HCT116 (cell line): ENCODE data around the gene SLC16A7. TPM values are rescaled to one million over a fixed set of nuclear protein-coding genes. Genes with fewer than 3 reads are reported as not detected.

ENCODE experiments used
- ATAC-seq: fragments of 200-7000 bp; cut with Tn5 transposase; 2 replicates; pipeline ENCODE4 v1.9.1; 2020; ENCODE audit warnings: mild to moderate bottlenecking, moderate library complexity
- BruUV-seq: library from RNA; stranded (reverse); fragments of 400-500 nt; replicated peaks from 2 replicates; lab custom pipeline; 2021; lab: Mats Ljungman, UMichigan
- CTCF ChIA-PET: fragments of 300-600 bp; sonication (Branson Sonifier 250); formaldehyde crosslinking; loops from one replicate; lab custom pipeline; 2021; ENCODE audit warnings: antibody characterized with exemption; lab: Charles Lee
- POLR2A ChIA-PET: fragments of 300-600, 350-600 bp; sonication (Branson Sonifier 250); formaldehyde crosslinking; loops from one replicate; lab custom pipeline; 2021; ENCODE audit warnings: antibody characterized with exemption; lab: Charles Lee
- RAD21 ChIA-PET, 2 experiments: fragments of 300-600 bp; sonication (Branson Sonifier 250); formaldehyde crosslinking; loops; one replicate each; lab custom pipeline; 2023; ENCODE audit warnings: low total read pairs in 2 of 2; ENCODE audit not compliant: uncharacterized antibody in 2 of 2, unreplicated experiment in 2 of 2, low non-redundant PET in 1 of 2; lab: Charles Lee
- DNase-seq: peaks from one replicate; pipeline ENCODE4 v3.0.0-alpha.2; 2010; ENCODE audit warnings: low read depth, low spot score
- H2AFZ ChIP-seq: fragments of 200-600 bp; shearing (Covaris generic), sonication (generic); 2 replicates; pipeline ENCODE4 v1.6.1; 2017; ENCODE audit warnings: low read depth, mixed run types, mixed read lengths, antibody characterized with exemption, low read length; ENCODE audit not compliant: poor library complexity, severe bottlenecking
- H3K27ac ChIP-seq: 2 replicates; pipeline ENCODE4 v1.5.1; 2012; ENCODE audit warnings: low read depth, low read length
- H3K27me3 ChIP-seq: fragments of 200-600 bp; sonication (generic); 2 replicates; pipeline ENCODE4 v1.6.1; 2016; ENCODE audit warnings: mixed run types, low read length, mixed read lengths; ENCODE audit not compliant: insufficient read depth
- H3K36me3 ChIP-seq, 2 experiments: fragments of 200-500 bp in 1 of 2; fragments of 200-600 bp in 1 of 2; sonication (Bioruptor generic) in 1 of 2; sonication (generic) in 1 of 2; 2 replicates each; pipeline versions ENCODE4 v1.5.1 to v1.6.1; 2014 to 2016; ENCODE audit warnings: low read length in 2 of 2, inconsistent platforms in 1 of 2, mixed read lengths in 1 of 2, mixed run types in 1 of 2; ENCODE audit not compliant: insufficient read depth in 2 of 2, control insufficient read depth in 1 of 2
- H3K4me1 ChIP-seq, 2 experiments: fragments of 200-600 bp in 1 of 2; sonication (generic) in 1 of 2; 2 replicates each; pipeline versions ENCODE4 v1.5.1 to v1.6.1; 2012 to 2017; ENCODE audit warnings: low read length in 2 of 2, inconsistent platforms in 1 of 2, mild to moderate bottlenecking in 1 of 2, mixed read lengths in 1 of 2, mixed run types in 1 of 2, moderate library complexity in 1 of 2; ENCODE audit not compliant: insufficient read depth in 2 of 2, control insufficient read depth in 1 of 2
- H3K4me2 ChIP-seq: fragments of 200-600 bp; sonication (generic); 2 replicates; pipeline ENCODE4 v1.6.1; 2017; ENCODE audit warnings: mixed run types, low read length, mixed read lengths
- H3K4me3 ChIP-seq, 2 experiments: fragments of 200-600 bp in 1 of 2; sonication (generic) in 1 of 2; replicated peaks in 1 of 2; 2 replicates each; pipeline ENCODE4 v1.5.1; 2011 to 2016; ENCODE audit warnings: low read length in 2 of 2, control low read depth in 1 of 2, low read depth in 1 of 2, mild to moderate bottlenecking in 1 of 2, mixed read lengths in 1 of 2, mixed run types in 1 of 2
- H3K79me2 ChIP-seq: fragments of 200-600 bp; sonication (generic); 2 replicates; pipeline ENCODE4 v1.6.1; 2017; ENCODE audit warnings: mild to moderate bottlenecking, mixed run types, low read length, moderate library complexity, mixed read lengths; ENCODE audit not compliant: insufficient read depth
- H3K9ac ChIP-seq: fragments of 200-600 bp; sonication (generic); 2 replicates; pipeline ENCODE4 v1.6.1; 2016; ENCODE audit warnings: low read length, mixed read lengths
- H3K9me2 ChIP-seq: fragments of 200-600 bp; sonication (generic), shearing (Covaris generic); 2 replicates; pipeline ENCODE4 v1.6.1; 2017; ENCODE audit warnings: mixed run types, mild to moderate bottlenecking, moderate library complexity; ENCODE audit not compliant: insufficient read depth
- H3K9me3 ChIP-seq, 2 experiments: fragments of 200-500 bp in 1 of 2; fragments of 200-600 bp in 1 of 2; sonication (Bioruptor generic) in 1 of 2; sonication (generic) in 1 of 2; 2 replicates each; pipeline ENCODE4 v1.6.1; 2014 to 2017; ENCODE audit warnings: low read length in 2 of 2, mixed read lengths in 2 of 2, inconsistent platforms in 1 of 2, low read depth in 1 of 2, mild to moderate bottlenecking in 1 of 2, mixed run types in 1 of 2, moderate library complexity in 1 of 2; ENCODE audit not compliant: control insufficient read depth in 1 of 2, insufficient read depth in 1 of 2
- H4K20me1 ChIP-seq: fragments of 200-600 bp; sonication (generic), shearing (Covaris generic); 2 replicates; pipeline ENCODE4 v1.6.1; 2017; ENCODE audit warnings: mixed run types, mild to moderate bottlenecking, moderate library complexity; ENCODE audit not compliant: insufficient read depth
- CBX3 ChIP-seq: IDR thresholded peaks from 2 replicates; pipeline ENCODE4 v1.6.1; 2012; ENCODE audit warnings: low read depth
- CEBPB ChIP-seq: IDR thresholded peaks from 2 replicates; pipeline ENCODE4 v1.6.1; 2012; ENCODE audit warnings: low read depth
- ELF1 ChIP-seq: IDR thresholded peaks from 2 replicates; pipeline ENCODE4 v1.6.1; 2012; ENCODE audit warnings: low read depth, borderline replicate concordance
- EZH2phosphoT487 ChIP-seq: fragments of 200-600 bp; IDR thresholded peaks from 2 replicates; pipeline ENCODE4 v1.6.1; 2018; ENCODE audit warnings: antibody characterized with exemption, borderline replicate concordance
- FOSL1 ChIP-seq: IDR thresholded peaks from 2 replicates; pipeline ENCODE4 v1.6.1; 2012; ENCODE audit warnings: low read depth
- JUND ChIP-seq: IDR thresholded peaks from 2 replicates; pipeline ENCODE4 v1.6.1; 2012
- POLR2A ChIP-seq: IDR thresholded peaks from 2 replicates; pipeline ENCODE4 v1.7.0; 2011; ENCODE audit warnings: borderline replicate concordance; ENCODE audit not compliant: insufficient read depth, insufficient read length; ENCODE audit errors: extremely low read depth
- RAD21 ChIP-seq: IDR thresholded peaks from 2 replicates; pipeline ENCODE4 v1.6.1; 2012; ENCODE audit warnings: low read depth, mild to moderate bottlenecking
- SIN3A ChIP-seq: IDR thresholded peaks from 2 replicates; pipeline ENCODE4 v1.6.1; 2012; ENCODE audit warnings: low read depth
- SRF ChIP-seq: IDR thresholded peaks from 2 replicates; pipeline ENCODE4 v1.6.1; 2012; ENCODE audit warnings: low read depth
- TCF7L2 ChIP-seq: IDR thresholded peaks from 2 replicates; pipeline ENCODE4 v1.7.0; 2011; ENCODE audit warnings: borderline replicate concordance, inconsistent platforms; ENCODE audit not compliant: insufficient read depth, insufficient read length; ENCODE audit errors: extremely low read depth
- YY1 ChIP-seq: IDR thresholded peaks from 2 replicates; pipeline ENCODE4 v1.6.1; 2011; ENCODE audit warnings: low read length, low read depth, moderate library complexity, mild to moderate bottlenecking; ENCODE audit not compliant: insufficient replicate concordance; ENCODE audit errors: extremely low read depth
- intact Hi-C: fragments of 100-400 bp; cut with micrococcal nuclease; formaldehyde crosslinking; loops from 2 replicates; pipeline ENCODE4 v1.10.0; 2022
- total RNA-seq: library from RNA; stranded (reverse); gene quantifications from one replicate; pipeline ENCODE4 v1.2.1, GENCODE V29; 2021; ENCODE audit not compliant: unreplicated experiment
- TF ChIP-seq, protein P1 (sequence below): IDR thresholded peaks from 2 replicates; pipeline ENCODE4 v1.6.1; 2012
- TF ChIP-seq, protein P2 (sequence below): IDR thresholded peaks from 2 replicates; pipeline ENCODE4 v1.6.1; 2011; ENCODE audit warnings: mild to moderate bottlenecking, low read length, moderate library complexity; ENCODE audit not compliant: insufficient replicate concordance; ENCODE audit errors: extremely low read depth
- TF ChIP-seq, protein P3 (sequence below), 3 experiments: fragments of 200-600 bp in 1 of 3; sonication (generic) in 1 of 3; IDR thresholded peaks in 2 of 3; conservative IDR thresholded peaks in 1 of 3; 2 replicates each; pipeline ENCODE4 v1.5.1; 2012 to 2017; ENCODE audit warnings: low read depth in 2 of 3, low read length in 2 of 3, antibody characterized with exemption in 1 of 3, borderline replicate concordance in 1 of 3, control low read depth in 1 of 3, mild to moderate bottlenecking in 1 of 3, mixed read lengths in 1 of 3, mixed run types in 1 of 3, moderate library complexity in 1 of 3; ENCODE audit not compliant: insufficient read depth in 1 of 3
- TF ChIP-seq, protein P4 (sequence below): IDR thresholded peaks from 2 replicates; pipeline ENCODE4 v1.6.1; 2012; ENCODE audit warnings: low read depth

The SLC16A7 gene
- total RNA-seq, 1 experiment from 2014 or later: 10.0 TPM

DNA sequence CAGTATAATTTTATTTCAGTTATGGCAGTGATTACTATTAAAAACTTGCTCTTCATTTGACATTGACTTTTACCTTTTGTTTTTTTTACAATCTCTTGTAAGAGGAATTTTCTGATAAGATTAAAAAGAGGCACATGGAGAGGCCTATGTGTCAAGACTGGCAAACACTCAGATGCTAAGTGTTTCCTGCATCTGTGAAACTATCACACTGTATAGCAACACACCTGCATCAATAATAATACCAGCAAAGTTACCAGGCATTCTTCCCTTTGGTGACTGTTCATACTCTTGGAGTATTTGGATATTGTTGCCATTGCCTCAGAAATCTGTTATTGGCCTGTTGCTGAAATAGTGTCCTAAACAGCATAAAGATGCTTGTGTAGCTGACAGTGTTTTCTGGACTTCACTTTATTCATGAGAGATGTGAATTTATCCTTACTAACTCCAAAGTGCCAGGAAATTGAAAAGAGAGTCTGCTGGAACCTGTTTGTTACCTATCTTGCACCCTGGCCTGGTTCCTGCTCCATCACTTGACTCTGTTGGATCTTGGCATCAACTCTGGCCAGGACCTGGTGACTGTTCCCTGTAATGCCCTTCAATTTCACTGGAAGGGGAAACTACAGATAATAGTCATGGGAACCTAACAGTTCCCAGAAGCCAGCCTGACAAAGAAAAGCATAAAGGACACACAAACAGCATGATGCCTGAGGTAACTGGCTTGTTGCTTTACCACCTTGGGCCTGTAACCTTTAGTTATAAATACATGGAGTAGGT is 19.8 kb downstream of the SLC16A7 start:
- H3K27ac ChIP-seq: no peak overlapping the region
- no peak overlapping the region for H3K4me2 ChIP-seq
- no peak overlapping the region for H3K4me3 ChIP-seq
- RAD21 ChIA-PET: no interaction called here
- POLR2A ChIA-PET: no interaction called here
- no peak for TF ChIP-seq ELF1
- TF ChIP-seq YY1: no peak
- TF ChIP-seq, protein P1, sequence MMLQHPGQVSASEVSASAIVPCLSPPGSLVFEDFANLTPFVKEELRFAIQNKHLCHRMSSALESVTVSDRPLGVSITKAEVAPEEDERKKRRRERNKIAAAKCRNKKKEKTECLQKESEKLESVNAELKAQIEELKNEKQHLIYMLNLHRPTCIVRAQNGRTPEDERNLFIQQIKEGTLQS: no peak
- TF ChIP-seq CEBPB: no peak
- TF ChIP-seq, protein P2, sequence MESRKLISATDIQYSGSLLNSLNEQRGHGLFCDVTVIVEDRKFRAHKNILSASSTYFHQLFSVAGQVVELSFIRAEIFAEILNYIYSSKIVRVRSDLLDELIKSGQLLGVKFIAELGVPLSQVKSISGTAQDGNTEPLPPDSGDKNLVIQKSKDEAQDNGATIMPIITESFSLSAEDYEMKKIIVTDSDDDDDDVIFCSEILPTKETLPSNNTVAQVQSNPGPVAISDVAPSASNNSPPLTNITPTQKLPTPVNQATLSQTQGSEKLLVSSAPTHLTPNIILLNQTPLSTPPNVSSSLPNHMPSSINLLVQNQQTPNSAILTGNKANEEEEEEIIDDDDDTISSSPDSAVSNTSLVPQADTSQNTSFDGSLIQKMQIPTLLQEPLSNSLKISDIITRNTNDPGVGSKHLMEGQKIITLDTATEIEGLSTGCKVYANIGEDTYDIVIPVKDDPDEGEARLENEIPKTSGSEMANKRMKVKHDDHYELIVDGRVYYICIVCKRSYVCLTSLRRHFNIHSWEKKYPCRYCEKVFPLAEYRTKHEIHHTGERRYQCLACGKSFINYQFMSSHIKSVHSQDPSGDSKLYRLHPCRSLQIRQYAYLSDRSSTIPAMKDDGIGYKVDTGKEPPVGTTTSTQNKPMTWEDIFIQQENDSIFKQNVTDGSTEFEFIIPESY: no peak
- TF ChIP-seq SRF: no peak
- no peak for TF ChIP-seq CBX3
- TF ChIP-seq POLR2A: no peak
- TF ChIP-seq TCF7L2: no peak
- TF ChIP-seq FOSL1: no peak
- no peak for TF ChIP-seq SIN3A
- no peak for TF ChIP-seq EZH2phosphoT487
- TF ChIP-seq, protein P3, sequence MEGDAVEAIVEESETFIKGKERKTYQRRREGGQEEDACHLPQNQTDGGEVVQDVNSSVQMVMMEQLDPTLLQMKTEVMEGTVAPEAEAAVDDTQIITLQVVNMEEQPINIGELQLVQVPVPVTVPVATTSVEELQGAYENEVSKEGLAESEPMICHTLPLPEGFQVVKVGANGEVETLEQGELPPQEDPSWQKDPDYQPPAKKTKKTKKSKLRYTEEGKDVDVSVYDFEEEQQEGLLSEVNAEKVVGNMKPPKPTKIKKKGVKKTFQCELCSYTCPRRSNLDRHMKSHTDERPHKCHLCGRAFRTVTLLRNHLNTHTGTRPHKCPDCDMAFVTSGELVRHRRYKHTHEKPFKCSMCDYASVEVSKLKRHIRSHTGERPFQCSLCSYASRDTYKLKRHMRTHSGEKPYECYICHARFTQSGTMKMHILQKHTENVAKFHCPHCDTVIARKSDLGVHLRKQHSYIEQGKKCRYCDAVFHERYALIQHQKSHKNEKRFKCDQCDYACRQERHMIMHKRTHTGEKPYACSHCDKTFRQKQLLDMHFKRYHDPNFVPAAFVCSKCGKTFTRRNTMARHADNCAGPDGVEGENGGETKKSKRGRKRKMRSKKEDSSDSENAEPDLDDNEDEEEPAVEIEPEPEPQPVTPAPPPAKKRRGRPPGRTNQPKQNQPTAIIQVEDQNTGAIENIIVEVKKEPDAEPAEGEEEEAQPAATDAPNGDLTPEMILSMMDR (IDR thresholded peaks at IDR 0.05 in 2 of 3, conservative IDR thresholded peaks at IDR 0.05 in 1 of 3; ENCODE audit: borderline replicate concordance in 1 of 3, insufficient read depth in 1 of 3, low read depth in 2 of 3, low read length in 2 of 3): no peak
- TF ChIP-seq, protein P4, sequence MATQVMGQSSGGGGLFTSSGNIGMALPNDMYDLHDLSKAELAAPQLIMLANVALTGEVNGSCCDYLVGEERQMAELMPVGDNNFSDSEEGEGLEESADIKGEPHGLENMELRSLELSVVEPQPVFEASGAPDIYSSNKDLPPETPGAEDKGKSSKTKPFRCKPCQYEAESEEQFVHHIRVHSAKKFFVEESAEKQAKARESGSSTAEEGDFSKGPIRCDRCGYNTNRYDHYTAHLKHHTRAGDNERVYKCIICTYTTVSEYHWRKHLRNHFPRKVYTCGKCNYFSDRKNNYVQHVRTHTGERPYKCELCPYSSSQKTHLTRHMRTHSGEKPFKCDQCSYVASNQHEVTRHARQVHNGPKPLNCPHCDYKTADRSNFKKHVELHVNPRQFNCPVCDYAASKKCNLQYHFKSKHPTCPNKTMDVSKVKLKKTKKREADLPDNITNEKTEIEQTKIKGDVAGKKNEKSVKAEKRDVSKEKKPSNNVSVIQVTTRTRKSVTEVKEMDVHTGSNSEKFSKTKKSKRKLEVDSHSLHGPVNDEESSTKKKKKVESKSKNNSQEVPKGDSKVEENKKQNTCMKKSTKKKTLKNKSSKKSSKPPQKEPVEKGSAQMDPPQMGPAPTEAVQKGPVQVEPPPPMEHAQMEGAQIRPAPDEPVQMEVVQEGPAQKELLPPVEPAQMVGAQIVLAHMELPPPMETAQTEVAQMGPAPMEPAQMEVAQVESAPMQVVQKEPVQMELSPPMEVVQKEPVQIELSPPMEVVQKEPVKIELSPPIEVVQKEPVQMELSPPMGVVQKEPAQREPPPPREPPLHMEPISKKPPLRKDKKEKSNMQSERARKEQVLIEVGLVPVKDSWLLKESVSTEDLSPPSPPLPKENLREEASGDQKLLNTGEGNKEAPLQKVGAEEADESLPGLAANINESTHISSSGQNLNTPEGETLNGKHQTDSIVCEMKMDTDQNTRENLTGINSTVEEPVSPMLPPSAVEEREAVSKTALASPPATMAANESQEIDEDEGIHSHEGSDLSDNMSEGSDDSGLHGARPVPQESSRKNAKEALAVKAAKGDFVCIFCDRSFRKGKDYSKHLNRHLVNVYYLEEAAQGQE: no peak
- no peak for TF ChIP-seq JUND
- TF ChIP-seq RAD21: no peak
- H3K27me3 ChIP-seq: no peaks in the 10 kb centered on the region
- H3K36me3 ChIP-seq: no peaks in the 10 kb centered on the region
- H3K79me2 ChIP-seq: no peaks in the 10 kb centered on the region
- BruUV-seq: no TSS peak
- no peaks in the 10 kb centered on the region for H3K4me1 ChIP-seq
- DNase-seq: no peak
- H3K9ac ChIP-seq: no peak overlapping the region
- H4K20me1 ChIP-seq: no peaks in the 10 kb centered on the region
- H3K9me3 ChIP-seq: peaks cover 0 to 12% of the 10 kb centered on the region in 2 experiments; a peak in 2 of 4 replicates
- no peak overlapping the region for H2AFZ ChIP-seq
- CTCF ChIA-PET: no interaction called here
- H3K9me2 ChIP-seq: no peaks in the 10 kb centered on the region
- ATAC-seq: no peak
- intact Hi-C loops: no loop called here
